Measurements from ENCODE around the gene PLS1. TPM values are rescaled to one million over a fixed set of nuclear protein-coding genes. Genes with fewer than 3 reads are reported as not detected.

PLS1 gene
- total RNA-seq, 1 experiment from 2014 or later: 53.8 TPM

- TF ChIP-seq EZH2 (IDR thresholded peaks at IDR 0.05; ENCODE audit: low read depth): no peak
- TF ChIP-seq, protein P1, sequence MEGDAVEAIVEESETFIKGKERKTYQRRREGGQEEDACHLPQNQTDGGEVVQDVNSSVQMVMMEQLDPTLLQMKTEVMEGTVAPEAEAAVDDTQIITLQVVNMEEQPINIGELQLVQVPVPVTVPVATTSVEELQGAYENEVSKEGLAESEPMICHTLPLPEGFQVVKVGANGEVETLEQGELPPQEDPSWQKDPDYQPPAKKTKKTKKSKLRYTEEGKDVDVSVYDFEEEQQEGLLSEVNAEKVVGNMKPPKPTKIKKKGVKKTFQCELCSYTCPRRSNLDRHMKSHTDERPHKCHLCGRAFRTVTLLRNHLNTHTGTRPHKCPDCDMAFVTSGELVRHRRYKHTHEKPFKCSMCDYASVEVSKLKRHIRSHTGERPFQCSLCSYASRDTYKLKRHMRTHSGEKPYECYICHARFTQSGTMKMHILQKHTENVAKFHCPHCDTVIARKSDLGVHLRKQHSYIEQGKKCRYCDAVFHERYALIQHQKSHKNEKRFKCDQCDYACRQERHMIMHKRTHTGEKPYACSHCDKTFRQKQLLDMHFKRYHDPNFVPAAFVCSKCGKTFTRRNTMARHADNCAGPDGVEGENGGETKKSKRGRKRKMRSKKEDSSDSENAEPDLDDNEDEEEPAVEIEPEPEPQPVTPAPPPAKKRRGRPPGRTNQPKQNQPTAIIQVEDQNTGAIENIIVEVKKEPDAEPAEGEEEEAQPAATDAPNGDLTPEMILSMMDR (conservative IDR thresholded peaks at IDR 0.05): no peak
- H3K4me3 ChIP-seq: no peak overlapping the region
- H3K9me3 ChIP-seq (ENCODE audit: insufficient read depth, low read depth): no peaks in the 10 kb centered on the region
- H4K20me1 ChIP-seq (ENCODE audit: insufficient read depth): no peaks in the 10 kb centered on the region
- ChIA-PET CTCF (no interaction called here), POLR2A (ENCODE audit: unreplicated experiment) (no interaction called here)
- H3K4me2 ChIP-seq: no peak overlapping the region
- no peaks in the 10 kb centered on the region for H3K9me2 ChIP-seq (ENCODE audit: insufficient read depth)
- no peaks in the 10 kb centered on the region for H3K4me1 ChIP-seq (replicated peaks; ENCODE audit: insufficient read depth)
- peaks cover 10% of the 10 kb centered on the region; the same call in 1 of the 2 replicates for H3K36me3 ChIP-seq (ENCODE audit: low read depth)
- no TSS peak for BruUV-seq (replicated peaks)
- no peaks in the 10 kb centered on the region for H3F3A ChIP-seq (ENCODE audit: insufficient read depth, low read depth)
- H3K79me2 ChIP-seq (ENCODE audit: low read depth): peaks cover 66% of the 10 kb centered on the region
- H2AFZ ChIP-seq: no peak overlapping the region
- H3K27me3 ChIP-seq (ENCODE audit: insufficient read depth, low read depth): no peaks in the 10 kb centered on the region
- intact Hi-C loops (cut with micrococcal nuclease; ENCODE audit: unreplicated experiment): no loop called here
- no peak overlapping the region for H3K27ac ChIP-seq
- DNase-seq: no peak
Measured at GRCh38 chr3:142604940-142605339, 8.7 kb downstream of the PLS1 start.

DNA sequence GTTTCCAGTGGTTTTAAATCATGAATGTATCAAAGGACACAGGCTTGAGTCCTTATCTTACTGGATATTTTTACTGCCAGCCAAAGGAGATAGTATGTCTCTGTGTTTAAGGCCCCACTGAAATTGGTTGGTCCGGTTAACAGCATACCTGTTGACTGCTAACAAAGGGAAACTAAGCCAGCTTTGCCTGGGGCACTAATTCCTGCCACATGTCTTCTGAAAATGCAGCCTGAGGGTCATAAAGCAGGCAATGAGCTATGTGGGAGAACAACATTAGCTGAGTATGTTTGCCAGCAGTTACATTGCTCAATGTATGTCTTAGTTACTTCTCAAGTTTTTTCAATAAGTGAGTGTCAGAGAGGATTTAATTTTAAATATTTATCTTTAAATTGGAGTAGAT lies 12.4 kb downstream of the PLS1 start:
- Histone ChIP-seq H4K20me1 (ENCODE audit: insufficient read depth) (no peaks in the 10 kb centered on the region), H3K27me3 (ENCODE audit: insufficient read depth, low read depth) (no peaks in the 10 kb centered on the region), H2AFZ (no peak overlapping the region), H3K9me2 (ENCODE audit: insufficient read depth) (no peaks in the 10 kb centered on the region), H3K27ac (no peak overlapping the region), H3F3A (ENCODE audit: insufficient read depth, low read depth) (no peaks in the 10 kb centered on the region; the same call in 1 of the 2 replicates), H3K4me2 (no peak overlapping the region), H3K4me1 (replicated peaks; ENCODE audit: insufficient read depth) (peaks cover 10% of the 10 kb centered on the region), H3K36me3 (ENCODE audit: low read depth) (peaks cover 8% of the 10 kb centered on the region; the same call in 1 of the 2 replicates), H3K9me3 (ENCODE audit: insufficient read depth, low read depth) (no peaks in the 10 kb centered on the region), H3K4me3 (no peak overlapping the region), H3K79me2 (ENCODE audit: low read depth) (peaks cover 55% of the 10 kb centered on the region)
- TF ChIP-seq, protein P1 (conservative IDR thresholded peaks at IDR 0.05): no peak
- TF ChIP-seq EZH2 (IDR thresholded peaks at IDR 0.05; ENCODE audit: low read depth): no peak
- intact Hi-C loops (cut with micrococcal nuclease; ENCODE audit: unreplicated experiment): no loop called here
- POLR2A ChIA-PET (ENCODE audit: unreplicated experiment): no interaction called here
- CTCF ChIA-PET: no interaction called here
- BruUV-seq (replicated peaks): no TSS peak
- no peak for DNase-seq

- TF ChIP-seq EZH2 (IDR thresholded peaks at IDR 0.05; ENCODE audit: low read depth): no peak
- TF ChIP-seq, protein P1 (conservative IDR thresholded peaks at IDR 0.05): no peak
- Histone ChIP-seq H3K4me1 (replicated peaks; ENCODE audit: insufficient read depth) (peaks cover 15% of the 10 kb centered on the region), H3F3A (ENCODE audit: insufficient read depth, low read depth) (no peaks in the 10 kb centered on the region; the same call in 1 of the 2 replicates), H3K27ac (no peak overlapping the region), H3K27me3 (ENCODE audit: insufficient read depth, low read depth) (no peaks in the 10 kb centered on the region), H3K9me3 (ENCODE audit: insufficient read depth, low read depth) (no peaks in the 10 kb centered on the region), H2AFZ (no peak overlapping the region), H3K4me2 (no peak overlapping the region), H4K20me1 (ENCODE audit: insufficient read depth) (no peaks in the 10 kb centered on the region), H3K36me3 (ENCODE audit: low read depth) (peaks cover 8% of the 10 kb centered on the region; the same call in 1 of the 2 replicates), H3K9me2 (ENCODE audit: insufficient read depth) (no peaks in the 10 kb centered on the region), H3K79me2 (ENCODE audit: low read depth) (peaks cover 56% of the 10 kb centered on the region), H3K4me3 (no peak overlapping the region)
- BruUV-seq (replicated peaks): no TSS peak
- intact Hi-C loops (cut with micrococcal nuclease; ENCODE audit: unreplicated experiment): no loop called here
- DNase-seq: no peak
- ChIA-PET CTCF (no interaction called here), POLR2A (ENCODE audit: unreplicated experiment) (no interaction called here)
Measured at GRCh38 chr3:142609136-142609535, 12.9 kb downstream of the PLS1 start.

All from PC-9 (cell line).